Activated CD8-positive, alpha-beta memory T cell treated with anti-CD3 and anti-CD28 coated beads, Interleukin-2, amount 50 U/mL, for 24 hours (primary cell): Measurements from ENCODE around the gene SEMA7A.

Source experiments
- DNase-seq: peaks from one replicate; pipeline ENCODE4 v3.0.0-alpha.2; 2020; ENCODE audit errors: extremely low read depth

Gene SEMA7A

DNA sequence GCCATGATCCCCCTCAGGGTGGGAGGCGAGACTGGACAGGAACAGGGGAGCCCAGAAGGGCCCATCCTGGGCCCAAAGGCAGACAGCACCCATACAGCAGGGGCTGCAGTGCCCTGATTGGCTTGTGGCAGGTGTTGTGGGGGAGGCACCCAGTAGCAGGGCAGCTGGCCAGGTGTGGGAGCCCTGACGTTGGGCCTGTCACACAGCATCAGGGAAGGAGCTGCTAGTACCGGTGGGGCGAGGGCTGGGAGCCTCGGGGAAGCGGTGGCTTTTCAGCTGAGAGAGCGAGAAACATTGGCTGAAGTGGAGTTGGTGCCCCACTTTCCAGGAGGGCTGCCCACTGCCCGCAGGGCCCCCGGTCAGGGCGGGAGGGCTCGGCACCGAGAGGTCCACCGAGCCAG, 46.6 kb downstream of the SEMA7A start:
- no peak for DNase-seq

DNA sequence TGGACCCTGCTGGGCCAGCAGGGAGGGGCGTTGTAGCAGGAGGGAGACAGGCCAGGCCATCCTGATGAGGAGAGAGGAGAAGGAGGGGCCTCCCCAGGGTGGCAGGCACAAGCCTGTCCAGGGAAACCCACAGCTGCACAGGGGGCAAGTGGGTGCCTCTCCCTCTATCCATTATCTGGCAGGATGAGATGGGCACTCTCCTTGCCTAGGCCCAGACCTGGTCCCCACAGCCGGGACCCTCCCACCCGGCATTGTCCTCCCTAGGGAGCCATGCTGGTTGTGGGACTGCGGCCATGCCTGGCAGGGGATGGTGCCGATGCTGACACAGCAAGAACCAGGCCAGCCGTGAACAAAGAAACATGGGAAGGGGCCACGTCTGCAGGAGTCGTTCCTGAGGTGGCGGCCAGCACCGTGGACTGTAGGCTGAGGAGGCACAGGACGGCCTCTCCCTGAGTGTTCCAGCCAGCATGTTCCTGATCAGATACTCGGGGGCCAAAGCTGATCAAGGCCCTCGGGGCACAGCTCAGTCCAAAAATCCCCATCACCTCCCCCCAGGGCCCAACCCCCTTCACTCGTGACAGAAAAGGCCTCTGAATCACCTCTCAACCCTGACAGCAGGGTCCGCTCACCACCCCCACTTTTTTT, 47.1 kb downstream of the SEMA7A start:
- DNase-seq = no peak

DNA sequence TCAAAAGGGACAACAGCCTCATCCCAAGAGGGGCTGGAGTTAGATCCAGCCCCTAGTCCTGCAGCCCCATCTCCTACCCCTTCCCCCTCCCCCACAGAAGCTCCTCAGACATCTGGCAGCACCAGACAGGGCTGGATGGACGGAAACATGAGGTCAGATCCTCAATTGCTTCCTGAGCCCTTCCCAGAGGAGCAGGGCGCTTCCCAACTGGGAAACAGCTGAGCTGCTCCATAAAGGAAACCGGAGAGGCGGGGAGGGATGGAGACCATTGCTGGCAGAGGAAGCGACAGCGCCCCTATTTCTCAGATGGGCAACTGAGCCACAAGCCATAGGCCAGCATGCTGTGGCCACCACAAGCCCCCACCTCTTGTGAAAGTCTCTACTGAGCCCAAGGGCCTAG, 48.0 kb downstream of the SEMA7A start:
- DNase-seq = no peak

DNA sequence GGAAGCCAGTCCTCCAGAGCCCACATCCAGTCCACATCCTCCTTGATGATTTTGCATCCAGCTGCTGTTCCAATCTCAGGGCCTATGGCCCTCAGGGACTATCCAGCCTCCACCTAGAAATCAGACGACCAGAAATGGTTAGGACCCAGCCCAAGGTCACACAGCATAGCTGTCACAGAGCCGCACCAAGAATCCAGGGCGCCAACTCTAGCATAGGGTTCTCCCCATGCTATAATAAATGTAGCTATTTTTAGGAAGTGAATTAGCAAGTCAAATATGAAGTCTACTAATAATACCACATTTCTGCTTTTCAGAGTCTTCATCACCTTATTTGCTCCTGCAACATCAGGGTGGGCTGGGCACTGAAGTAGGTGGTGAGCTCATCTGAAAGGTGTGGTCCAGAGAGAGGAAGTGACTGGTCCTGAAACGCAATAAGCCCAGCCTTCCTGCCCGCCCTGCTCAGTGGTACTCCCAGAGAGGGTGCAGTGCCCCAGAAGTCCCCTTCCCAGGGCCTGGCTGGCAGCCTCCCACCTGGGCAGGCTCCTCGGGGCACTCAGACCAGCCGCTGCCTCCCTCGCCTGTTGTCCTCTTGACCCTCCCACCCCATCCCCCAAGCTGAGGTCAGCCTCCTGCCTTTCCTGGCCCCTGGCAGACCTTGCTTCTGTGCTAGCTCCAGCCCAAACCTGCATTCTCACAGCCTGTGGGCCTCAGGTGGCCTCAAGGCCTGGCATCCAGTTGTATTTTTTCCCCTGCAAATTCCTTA, 48.7 kb downstream of the SEMA7A start:
- DNase-seq = no peak

DNA sequence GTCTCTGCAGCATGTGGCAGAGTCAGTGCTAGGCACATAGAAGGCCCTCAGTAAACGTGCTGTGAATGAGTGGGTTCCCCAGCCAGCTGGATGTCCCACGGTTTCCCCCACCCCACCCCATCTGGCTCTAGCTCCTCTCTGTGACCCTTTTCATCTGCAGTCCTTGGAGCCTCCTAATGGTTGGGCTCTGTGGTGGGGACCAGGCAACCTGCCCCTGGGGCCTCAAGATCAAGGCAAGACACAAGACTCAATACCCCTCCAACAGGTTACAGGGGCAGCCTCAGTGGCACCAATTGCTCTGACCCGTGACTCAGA, 49.2 kb downstream of the SEMA7A start:
- no peak for DNase-seq

DNA sequence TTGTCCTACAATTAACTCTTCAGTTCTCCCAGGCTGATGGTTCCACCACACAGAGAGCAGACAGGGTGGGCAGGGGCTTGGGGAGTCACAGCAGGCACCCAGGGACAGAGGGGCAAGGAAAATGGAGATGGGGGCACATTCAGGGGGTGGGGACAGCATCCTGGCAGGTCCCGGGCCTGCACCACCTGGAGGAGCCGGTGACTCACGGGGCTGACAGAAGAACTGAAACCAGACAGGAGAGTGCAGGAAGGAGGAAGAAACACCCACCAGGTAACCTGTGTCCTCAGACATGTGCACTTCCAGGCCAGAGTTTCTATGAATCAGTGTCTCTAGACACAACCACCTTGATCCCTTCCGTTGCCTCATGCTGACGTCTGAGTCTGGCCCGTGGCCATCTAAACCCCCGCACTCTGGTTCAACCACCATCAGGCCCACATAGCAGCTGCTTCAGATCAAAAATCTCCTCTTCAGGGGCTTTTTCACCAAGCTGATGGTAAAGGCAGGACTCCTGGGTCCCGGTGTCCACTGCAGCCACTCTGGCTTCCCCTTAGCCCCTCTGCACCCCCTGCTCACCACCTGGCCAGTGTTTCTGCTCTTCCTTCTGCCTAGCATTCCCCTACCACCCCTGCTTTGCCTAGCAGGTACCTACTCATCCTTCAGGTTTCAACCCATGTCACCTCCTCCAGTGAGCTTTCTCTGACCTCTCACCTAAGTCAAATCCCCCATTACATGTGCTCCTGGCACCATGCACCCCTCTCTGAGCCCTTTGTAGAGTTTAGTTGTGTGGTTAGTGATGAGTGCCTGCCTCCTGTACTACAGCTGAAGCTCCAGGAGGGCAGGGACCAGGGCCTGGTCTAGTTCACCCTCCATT, 49.8 kb downstream of the SEMA7A start:
- no peak for DNase-seq

DNA sequence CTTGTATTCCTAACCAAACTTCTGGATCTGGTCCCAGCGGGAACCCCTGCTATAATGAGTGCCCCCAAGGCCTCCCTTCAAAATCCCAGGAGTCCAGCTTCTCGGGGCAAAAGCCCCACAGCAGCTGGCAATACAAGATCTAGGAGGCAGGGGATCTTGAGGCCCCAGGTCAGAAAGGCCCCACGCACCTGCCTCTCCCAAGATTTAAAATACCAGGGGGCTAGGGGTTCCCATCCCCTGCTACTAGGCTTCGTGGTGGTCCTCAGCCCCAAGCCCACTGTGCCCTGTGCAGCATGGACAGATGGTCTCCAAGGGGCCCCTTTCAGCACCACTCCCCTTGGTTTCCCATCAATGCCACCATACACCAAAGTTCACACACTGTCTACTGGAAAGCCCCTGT, 50.5 kb downstream of the SEMA7A start:
- DNase-seq = no peak

DNA sequence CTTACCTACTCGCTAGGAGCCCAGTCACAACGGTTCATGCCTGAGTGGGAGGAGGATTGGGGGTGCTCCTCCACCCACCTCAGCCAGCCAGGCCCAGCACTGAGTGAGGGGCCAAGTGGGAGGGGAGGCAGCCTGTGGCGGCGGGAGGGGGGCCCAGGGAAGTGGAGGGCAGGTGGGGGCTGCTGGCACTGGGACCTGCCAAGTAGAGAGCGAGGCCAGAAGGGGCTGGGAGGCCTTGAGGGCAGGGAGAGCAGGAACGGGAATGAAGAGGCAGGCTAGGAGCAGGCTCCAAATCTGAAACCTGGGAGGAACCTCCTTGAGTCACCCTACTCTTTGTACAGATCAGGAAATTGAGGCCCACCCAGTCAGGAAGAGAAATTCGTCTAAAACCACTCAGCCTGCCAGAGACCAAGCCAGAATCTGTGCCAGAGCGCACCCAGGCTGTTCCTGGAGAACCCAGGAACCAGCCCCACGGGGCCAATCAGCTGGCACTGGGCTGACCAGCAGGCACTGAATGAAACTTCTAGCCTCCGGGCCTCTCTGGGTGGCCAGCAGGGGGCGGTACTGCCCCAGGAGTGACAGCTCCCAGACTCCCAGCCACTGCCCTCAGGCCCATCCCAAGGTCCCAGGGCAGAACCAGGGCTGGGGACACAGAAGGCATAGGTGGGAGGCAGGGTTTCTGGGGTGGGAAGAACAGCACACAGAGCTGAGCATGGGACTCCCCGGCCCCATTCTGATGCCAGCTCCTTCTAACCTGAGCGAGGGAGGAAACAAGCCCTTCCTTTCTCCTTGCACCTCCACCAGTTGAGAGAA, 51.5 kb downstream of the SEMA7A start:
- no peak for DNase-seq

DNA sequence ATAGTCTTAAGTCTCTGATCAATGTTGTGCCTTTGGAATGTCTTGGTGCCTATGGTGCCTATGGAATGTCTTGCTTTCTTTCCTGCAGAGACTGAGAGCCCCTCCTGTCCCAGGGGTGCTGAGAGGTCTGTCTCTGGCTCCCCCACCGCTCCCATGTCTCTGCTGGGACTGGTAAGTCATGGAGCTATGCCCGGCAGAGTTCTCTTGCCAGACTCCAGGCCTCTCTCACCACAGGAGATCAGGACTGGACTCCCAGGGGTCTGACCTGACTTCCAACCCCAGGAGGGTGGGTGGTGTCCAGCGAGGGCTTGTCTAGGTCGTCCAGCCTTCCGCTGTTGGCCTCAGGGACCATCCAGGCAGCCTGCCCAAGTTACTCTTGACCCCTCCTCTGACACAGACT, 52.3 kb downstream of the SEMA7A start:
- no peak for DNase-seq

DNA sequence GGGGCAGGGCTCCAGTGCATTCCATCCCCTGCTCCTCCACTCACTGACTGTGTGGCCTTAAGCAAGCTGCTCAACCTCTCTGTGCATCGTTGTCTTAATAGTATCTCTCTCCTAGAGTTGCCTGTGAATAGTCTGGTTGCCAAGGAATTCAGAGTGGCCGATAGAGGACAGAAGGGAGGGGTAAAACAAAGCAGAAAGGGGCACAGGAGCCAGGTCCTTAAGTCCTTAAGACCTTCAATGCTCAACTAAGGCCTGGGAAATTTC, 52.6 kb downstream of the SEMA7A start:
- DNase-seq = no peak

DNA sequence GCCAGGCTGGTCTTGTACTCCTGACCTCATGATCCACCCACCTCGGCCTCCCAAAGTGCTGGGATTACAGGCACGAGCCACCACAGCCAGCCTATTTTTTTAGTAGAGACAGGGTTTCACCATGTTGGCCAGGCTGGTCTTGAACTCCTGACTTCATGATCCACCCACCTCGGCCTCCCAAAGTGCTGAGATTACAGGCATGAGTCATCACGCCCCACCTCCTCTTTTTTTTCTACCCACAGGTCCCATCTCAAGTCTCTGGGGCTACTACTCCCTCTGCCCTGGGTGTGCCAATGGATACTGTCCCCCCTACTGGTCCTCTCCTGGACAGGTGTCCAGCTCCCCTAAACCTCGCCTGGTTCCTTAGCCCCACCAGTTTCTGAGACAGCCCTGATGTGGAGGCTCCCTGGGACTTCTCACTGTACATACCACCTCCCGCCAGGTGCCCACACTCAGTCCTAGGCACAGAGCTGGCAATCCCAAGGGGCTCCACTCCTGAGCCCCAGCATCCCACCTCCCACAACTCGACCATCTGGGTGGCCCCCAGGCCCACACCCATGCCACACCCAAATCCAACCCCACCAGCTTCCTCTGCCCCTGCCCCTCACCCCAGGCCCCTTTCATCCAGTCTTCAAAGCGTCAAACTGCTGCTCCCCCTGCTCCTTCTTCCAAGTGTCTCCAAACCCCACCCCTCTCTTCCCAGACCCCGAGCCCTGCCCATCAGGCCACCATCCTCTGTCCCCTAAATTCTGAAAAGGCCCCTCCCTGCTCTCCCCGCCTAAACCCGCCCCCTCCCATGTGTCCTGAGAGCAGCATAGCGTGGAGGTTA, 53.2 kb downstream of the SEMA7A start:
- no peak for DNase-seq

DNA sequence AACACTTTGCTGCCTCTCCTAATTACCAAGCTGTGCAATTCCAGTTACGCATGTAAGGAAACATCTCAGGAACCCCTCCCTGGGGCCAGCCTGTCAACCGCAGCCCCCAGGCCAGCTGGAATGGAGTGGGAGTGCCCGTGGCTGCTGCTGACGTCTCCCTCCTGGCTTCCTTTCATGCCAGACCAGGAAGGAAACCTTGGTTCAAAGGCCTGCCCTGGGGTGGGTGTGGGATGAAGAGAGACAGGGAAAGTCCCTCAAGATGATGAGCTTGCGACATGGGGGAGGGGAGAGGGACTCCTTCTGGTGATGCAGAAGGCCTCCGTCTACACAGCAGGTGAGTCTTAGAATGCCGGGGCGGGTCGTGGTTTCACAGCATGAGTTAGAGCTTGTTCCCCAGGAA, 54.9 kb downstream of the SEMA7A start:
- no peak for DNase-seq

DNA sequence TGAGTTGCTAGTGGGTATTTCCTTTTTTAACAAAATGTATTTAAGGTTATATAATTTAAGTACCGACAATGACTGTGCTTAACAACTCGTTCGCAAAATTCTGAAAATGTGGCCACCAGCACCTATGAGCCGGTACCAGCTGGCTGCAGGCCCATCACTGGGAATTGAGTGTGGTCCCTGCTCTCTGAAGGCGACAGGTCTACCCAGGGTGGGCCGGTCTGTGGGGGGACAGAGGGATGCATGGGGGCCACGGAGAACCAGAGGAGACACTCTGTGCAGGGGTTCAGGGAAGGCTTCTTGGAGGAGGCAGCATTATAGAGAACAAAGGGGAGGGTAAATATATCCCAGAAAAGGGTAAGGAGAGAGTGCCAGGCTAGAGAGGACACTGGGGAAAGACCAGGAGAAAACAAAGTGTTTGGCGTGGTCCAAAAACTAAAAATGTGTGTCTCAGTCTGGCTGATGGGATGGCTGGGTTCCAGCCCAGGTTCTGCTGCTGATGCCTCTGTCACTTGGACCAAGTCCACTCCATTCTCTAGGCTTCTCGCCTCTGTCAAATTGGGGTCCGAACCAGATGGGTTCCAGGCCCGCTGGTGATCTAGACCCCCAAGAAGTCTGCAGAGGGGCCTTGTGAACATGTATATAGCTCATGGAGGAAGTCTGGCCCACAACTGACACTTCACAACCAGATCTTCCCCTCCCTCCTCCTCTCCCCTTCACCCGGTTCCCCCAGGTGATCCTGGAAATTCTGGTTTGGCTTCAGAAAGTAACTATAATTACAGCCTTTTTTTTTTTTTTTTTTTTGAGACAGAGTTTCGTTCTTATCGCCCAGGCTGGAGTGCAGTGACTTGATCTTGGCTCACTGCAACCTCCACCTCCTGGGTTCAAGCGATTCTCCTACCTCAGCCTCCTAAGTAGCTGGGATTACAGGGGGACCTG, 55.7 kb downstream of the SEMA7A start:
- no peak for DNase-seq

DNA sequence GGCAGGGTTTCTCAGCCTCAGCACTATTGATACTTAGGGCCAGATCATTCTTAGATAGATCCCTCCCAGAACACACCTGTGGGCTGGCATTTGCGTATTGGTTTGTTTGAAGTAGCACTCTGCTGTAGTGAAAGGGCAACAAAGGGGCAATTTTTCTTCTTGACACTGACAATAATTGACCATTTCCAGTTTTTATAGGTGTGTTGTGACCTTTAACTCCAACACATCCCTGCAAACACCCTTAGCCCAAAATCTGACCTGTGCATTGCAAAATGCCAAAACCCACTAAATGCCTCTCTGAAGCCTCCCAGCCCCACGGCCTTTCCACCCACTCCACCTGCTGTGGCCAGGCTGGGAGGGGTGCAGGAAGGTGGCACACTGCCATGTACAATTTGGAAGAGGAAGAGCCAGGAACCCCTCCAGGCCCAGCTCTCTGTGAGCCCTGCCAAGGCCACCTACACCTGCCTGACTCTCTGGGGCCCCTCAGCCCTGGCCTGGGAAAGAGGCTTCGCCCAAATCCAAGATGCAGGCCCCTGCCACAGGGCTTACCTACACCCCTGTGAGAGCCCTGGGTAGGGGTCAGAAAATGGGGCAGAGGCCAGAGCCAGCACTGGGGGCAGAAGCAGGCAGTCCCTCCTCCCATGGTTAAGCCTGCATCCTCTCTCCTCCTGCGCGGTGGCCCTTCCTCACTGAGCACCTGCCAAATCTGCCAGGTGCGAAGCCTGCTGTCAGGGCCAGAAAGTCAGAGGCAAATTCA, 56.8 kb downstream of the SEMA7A start:
- DNase-seq = no peak

DNA sequence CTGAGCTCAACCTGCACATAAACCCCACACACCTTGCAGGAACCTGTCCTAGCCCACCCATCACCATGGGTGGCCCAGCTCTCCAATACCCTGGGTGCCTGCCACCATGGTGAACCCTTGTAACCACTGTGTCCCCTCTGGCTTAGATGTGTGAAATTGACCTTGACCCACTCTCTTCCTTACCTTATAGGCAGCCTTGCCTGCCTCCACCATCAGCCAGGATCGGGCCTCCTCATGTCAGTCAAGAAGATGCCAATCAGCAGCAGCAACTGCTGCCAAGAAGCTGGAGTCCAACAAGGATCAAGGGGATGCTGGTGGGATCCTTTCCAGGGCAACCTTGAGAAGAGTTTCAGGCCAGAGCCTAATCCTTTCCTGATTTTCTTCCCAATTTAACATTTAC, 57.5 kb downstream of the SEMA7A start:
- no peak for DNase-seq

DNA sequence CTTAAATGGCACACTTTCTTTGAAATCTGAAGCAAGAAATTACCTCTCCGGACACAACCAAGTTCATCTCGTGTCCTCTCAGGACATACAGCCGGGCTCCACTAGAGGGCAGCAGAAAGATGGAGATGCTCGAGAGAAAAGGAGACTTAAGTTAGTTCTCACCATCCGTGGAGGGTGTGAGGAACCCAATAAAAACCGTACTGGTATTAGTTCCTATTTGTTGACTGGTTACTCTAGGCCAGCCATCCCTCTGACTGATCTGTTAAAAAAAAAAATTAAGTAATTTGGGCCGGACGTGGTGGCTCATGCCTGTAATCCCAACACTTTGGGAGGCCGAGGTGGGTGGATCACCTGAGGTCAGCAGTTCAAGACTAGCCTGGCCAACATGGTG, 58.5 kb downstream of the SEMA7A start:
- peak; percentile 68 for DNase-seq

DNA sequence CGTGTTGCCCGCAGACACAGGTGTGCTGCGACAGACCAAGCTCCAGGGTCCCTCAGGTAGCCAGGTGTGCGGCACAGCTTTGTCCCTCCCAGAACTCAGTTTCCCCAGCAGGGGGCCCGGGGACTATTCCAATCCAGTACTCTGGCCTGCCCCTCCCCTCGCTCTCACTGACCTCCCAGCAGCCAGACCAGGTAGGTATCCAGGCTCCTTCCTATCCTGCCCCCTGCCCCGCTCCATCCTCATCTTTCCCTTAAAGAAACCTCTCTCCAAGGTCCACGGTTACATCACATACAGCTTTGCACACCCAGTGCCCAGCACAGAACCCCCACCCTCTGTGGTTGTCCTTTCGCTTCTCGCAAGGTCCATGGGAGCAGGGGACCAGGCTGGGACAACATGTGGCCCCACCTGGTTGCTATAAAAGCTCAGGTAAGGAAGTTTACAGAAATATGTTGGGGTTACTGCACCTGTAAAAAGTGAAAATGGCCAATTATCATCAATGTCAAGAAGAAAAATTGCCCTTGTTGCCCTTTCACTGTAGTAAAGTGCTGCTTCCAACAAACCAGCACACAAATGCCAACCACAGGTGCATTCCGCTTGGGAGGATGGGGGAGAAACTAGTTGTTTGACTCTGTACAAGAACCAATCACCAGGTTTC, 59.0 kb downstream of the SEMA7A start:
- DNase-seq = no peak

DNA sequence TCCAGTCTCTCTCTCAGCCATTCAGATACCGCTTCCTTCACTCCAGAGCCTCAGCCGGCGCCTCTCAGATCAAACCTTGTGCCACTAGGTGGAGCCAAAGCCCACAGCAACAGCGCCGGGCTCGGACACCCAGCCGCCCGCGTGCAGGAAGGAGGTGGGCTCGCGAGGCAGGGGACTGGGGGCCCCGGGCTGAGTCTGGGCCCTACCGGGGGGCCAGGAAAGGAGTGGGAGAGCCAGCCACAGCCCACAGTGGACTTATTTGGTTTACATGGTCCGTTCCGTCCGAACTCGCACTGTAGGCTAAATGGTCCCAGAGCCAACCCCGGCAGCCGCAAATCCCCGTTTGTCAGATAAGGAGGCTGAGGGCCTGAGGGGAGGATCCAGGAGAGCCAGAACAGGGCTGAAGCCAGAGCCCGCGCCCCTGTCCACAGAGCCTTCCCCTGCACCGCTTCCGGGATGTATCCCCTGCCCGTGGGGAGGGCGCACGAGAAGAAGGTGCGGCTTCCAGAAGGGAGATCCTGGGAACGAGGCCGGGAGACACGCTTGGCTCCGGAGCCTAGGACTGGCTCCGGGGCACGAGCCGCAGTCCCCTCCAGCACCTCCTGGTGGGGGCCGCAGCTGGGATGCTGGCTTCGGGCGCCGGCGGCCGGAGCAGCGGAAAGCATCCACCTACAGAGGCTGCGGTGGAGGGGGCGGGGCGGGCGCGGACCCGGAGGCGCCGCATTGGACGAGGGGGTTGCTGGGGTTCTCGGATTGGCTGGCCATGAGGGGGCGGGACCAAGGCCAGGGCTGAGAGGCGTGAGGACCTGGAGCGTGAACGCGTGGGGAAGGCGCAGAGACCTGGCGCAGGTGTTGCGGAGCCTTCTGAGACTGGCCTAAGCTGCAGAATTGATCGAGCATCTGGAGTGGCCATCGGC, 59.8 kb downstream of the SEMA7A start:
- peak; percentile 82 for DNase-seq
